GM06990 (cell line): ENCODE measurements around the gene HSPA2.
"Not testable (repeated sequence)": the region's sequence is repeated elsewhere in the genome, so short reads cannot be mapped to it uniquely, and the experiment has no call there.

Source experiments
- DNase-seq: peaks from one replicate; pipeline ENCODE4 v3.0.0-alpha.2; 2011; ENCODE audit not compliant: insufficient read length; ENCODE audit errors: extremely low read depth
- H3K27me3 ChIP-seq: replicated peaks from 2 replicates; pipeline ENCODE4 v1.6.0; 2011; ENCODE audit warnings: low read length; ENCODE audit not compliant: control insufficient read depth, insufficient read depth
- H3K36me3 ChIP-seq: 2 replicates; pipeline ENCODE4 v1.5.1; 2011; ENCODE audit warnings: low read length; ENCODE audit not compliant: control insufficient read depth, insufficient read depth
- H3K4me3 ChIP-seq: replicated peaks from 2 replicates; pipeline ENCODE4 v1.5.1; 2011; ENCODE audit warnings: low read depth, mild to moderate bottlenecking, control low read depth, low read length
- TF ChIP-seq, protein P1 (sequence below): IDR thresholded peaks from 2 replicates; pipeline ENCODE4 v1.5.1; 2011; ENCODE audit warnings: low read length, control low read depth, mild to moderate bottlenecking, inconsistent platforms; ENCODE audit not compliant: insufficient read depth, poor library complexity, severe bottlenecking

The HSPA2 gene

DNA sequence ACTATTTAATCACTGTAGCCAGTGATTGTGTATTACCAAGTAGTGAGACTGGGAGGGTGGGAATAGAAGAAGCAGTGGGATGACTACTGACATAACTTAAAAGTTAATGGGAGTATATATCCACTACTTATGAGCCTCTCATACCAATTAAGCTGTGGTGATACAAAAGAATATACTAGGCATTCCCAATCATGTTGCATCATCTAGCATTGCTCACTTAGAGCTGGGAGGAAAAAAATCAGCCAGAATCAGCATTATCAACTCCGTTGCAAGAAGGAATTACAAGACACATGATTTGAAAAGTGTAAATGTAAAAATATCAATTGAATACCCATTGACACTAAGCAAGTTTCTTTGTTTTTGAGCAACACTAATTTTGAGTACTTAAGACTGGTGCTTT is 8.5 kb downstream of the HSPA2 start:
- DNase-seq, result no peak
- Histone ChIP-seq H3K27me3 (no peaks in the 10 kb centered on the region; the same call in 1 of the 2 replicates), H3K4me3 (no peak overlapping the region), H3K36me3 (no peaks in the 10 kb centered on the region)
- TF ChIP-seq, protein P1, sequence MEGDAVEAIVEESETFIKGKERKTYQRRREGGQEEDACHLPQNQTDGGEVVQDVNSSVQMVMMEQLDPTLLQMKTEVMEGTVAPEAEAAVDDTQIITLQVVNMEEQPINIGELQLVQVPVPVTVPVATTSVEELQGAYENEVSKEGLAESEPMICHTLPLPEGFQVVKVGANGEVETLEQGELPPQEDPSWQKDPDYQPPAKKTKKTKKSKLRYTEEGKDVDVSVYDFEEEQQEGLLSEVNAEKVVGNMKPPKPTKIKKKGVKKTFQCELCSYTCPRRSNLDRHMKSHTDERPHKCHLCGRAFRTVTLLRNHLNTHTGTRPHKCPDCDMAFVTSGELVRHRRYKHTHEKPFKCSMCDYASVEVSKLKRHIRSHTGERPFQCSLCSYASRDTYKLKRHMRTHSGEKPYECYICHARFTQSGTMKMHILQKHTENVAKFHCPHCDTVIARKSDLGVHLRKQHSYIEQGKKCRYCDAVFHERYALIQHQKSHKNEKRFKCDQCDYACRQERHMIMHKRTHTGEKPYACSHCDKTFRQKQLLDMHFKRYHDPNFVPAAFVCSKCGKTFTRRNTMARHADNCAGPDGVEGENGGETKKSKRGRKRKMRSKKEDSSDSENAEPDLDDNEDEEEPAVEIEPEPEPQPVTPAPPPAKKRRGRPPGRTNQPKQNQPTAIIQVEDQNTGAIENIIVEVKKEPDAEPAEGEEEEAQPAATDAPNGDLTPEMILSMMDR, result no peak

GRCh38 chr14:64549791-64550620 is 9.5 kb downstream of the HSPA2 start, which contains the start of gene PPP1R36:
PPP1R36 (plus strand) TSS chr14:64549961; CDS start chr14:64549998, 37 bp downstream.
- no peaks in the 10 kb centered on the region for H3K36me3 ChIP-seq
- no peaks in the 10 kb centered on the region; the same call in 1 of the 2 replicates for H3K27me3 ChIP-seq
- DNase-seq, result peak; percentile 25
- peak within 1 kb of the TSS; percentile 31 for H3K4me3 ChIP-seq
- TF ChIP-seq, protein P1, result no peak

DNA sequence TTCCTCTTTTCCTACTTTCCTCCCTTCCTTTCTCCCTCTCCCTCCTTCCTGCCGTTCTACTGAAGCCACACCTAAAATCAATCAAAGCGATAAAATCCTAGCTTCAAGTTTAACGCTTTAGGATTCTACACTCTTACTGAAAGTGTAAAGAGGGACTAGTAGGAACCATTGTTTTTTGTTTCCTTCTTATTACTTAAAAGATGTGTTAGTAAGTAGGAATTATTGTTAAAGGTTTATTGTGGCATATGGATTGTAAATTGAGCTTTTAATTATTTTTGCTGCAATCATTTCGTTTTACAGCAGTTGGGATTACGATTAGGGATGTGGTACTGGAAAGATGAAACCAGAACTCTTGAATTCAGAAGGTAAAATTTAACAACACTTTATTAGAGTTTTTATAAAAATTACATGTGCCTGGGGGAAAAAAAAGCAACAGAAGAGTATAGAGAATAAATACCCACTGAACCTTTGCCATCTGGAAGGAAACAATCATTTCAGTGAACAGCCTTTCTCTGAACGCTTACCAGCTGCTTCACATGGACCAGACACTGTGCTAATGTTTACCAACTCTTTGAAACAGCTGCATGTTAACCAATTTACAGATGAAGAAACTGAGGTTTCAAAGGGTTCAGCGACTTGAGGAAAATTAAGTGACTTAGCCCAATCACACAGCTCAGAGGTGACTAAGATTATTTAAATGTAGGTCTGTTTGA is 10.2 kb downstream of the HSPA2 start:
- DNase-seq, result no peak
- no peak overlapping the region for H3K4me3 ChIP-seq
- no peaks in the 10 kb centered on the region; the same call in 1 of the 2 replicates for H3K27me3 ChIP-seq
- H3K36me3 ChIP-seq, result no peaks in the 10 kb centered on the region
- TF ChIP-seq, protein P1, result no peak

DNA sequence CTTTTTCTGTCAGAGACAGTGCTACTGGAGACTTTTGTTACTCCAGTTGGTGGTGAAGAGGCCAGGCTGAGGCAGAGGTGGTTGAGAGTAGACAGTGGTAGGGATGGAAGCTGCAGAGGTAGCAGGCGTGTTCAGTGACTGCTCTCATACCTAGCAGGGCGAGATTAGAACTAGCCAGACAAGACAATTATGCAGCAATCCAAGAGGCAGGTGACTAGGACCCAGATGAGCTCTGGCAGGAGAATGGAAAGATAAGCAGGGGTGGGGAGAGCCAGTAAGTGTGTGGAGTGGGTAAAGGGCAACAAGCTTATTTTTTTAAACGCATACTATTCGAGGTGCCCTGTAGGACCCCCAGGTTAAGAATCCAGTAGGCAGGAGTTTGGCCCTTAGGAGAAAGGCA is 14.0 kb downstream of the HSPA2 start:
- H3K36me3 ChIP-seq, result no peaks in the 10 kb centered on the region
- no peaks in the 10 kb centered on the region; the same call in 1 of the 2 replicates for H3K27me3 ChIP-seq
- TF ChIP-seq, protein P1, result no peak
- DNase-seq, result no peak
- H3K4me3 ChIP-seq, result no peak overlapping the region

DNA sequence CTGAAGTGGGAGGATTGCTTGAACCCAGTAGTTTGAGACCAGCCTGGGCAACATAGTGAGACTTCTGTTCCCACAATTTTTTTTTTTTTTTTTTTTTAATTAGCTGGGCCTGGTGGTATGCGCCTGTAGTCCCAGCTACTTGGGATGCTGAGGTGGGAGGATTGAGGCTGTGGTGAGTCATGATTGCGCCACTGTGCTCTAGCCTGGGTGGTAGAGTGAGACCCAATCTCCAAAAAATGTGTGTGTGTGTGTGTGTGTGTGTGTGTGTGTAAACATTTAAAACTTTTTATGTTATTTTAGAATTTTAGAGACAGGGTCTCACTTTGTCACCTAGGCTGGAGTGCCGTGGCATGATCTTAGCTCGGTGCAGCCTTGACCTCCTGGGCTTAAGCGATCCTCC is 16.0 kb downstream of the HSPA2 start:
- H3K27me3 ChIP-seq, result no peaks in the 10 kb centered on the region; the same call in 1 of the 2 replicates
- no peak overlapping the region for H3K4me3 ChIP-seq
- no peak for DNase-seq
- H3K36me3 ChIP-seq, result no peaks in the 10 kb centered on the region
- TF ChIP-seq, protein P1, result no peak

DNA sequence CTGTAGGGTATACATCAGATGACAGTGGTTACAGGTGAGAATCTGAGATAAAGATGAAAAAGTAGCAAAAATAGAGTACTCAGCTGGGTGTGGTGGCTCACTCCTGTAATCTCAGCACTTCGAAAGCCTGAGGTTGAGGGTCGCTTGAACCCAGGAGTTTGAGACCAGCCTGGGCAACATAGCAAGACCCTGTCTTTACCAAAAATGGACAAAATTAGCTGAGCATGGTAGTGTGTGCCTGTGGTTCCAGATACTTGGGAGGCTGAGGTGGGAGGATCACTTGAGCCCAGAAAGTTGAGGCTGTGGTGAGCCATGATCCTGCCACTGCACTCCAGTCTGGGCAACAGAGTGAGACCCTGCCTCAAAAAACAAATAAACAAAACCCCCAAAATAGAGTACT is 17.7 kb downstream of the HSPA2 start:
- not testable (repeated sequence) for H3K27me3 ChIP-seq, H3K36me3 ChIP-seq, H3K4me3 ChIP-seq, DNase-seq
